ENCODE results near the gene EVPL.

Gene EVPL

DNA sequence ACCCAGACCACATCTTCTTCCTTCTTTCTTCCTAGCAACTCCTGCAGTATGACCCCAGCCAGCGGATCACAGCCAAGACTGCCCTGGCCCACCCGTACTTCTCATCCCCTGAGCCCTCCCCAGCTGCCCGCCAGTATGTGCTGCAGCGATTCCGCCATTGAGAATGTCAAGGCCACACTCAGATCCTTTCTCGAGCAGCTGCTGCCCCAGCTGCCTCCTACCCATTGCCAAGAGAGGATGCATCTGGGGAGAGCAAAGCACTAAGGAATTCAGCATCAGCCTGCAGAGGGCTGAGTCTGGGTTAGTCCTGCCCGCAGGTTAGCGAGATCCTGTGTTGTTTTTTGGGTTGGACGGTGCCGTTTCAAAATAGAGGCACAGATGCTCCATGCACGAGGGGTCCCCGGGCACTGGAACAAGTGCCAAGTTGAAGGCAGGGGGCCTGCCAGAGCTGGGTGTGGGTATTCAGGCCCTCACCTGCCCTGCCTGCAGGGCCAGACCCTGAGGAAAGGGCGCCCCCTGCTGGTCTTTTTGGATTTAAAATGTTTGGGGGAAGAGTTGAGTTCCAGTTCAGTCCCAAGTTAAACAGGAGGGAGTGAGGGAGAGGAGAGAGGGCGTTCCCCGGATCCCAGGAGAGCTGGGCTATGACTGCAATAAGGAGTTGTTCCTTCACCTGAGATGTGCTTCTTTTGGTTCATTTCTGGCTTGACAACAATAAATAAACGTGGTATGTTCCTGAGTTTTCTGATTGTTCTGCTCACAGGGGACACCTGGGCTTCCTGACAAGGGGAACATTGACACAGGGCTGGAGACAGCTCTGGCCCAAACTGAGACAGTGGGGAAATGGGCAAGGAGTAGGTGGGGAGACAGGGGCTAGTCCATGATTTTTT, 21.6 kb downstream of the EVPL start:
- peak; percentile 70 to 89 for DNase-seq
- TF ChIP-seq GATA1 (IDR thresholded peaks at IDR 0.05; ENCODE audit: low read depth, low read length) = no peak
- no peak for TF ChIP-seq POLR2A (IDR thresholded peaks at IDR 0.05; ENCODE audit: low read length)

DNA sequence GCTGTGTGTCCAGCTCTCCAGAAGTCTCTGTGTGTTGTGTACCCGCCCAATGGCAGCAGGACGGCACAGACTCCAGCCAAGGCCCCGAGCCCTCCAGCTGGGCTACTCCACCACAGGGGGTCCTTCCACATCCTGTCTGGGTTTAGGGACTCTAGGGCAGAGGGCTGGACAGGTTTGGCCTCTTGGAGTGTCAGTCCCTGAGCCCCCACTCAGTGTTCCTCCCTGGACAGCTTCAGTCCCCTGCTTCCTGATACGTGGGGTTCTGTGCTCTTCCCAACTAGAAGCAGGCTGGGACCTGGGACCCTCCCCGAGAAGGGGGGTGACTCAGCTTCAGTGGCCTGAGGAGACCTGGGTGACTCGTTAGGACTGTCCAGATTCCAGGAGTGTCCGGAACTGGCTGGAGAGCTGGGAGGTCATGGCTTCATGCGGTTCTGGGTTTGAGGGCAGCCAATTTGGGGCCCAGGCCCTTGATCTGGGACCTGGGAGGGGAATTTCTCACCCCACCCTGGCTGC, 22.3 kb downstream of the EVPL start:
- TF ChIP-seq POLR2A (IDR thresholded peaks at IDR 0.05; ENCODE audit: low read length) (no peak), GATA1 (IDR thresholded peaks at IDR 0.05; ENCODE audit: low read depth, low read length) (no peak)
- DNase-seq = no peak

DNA sequence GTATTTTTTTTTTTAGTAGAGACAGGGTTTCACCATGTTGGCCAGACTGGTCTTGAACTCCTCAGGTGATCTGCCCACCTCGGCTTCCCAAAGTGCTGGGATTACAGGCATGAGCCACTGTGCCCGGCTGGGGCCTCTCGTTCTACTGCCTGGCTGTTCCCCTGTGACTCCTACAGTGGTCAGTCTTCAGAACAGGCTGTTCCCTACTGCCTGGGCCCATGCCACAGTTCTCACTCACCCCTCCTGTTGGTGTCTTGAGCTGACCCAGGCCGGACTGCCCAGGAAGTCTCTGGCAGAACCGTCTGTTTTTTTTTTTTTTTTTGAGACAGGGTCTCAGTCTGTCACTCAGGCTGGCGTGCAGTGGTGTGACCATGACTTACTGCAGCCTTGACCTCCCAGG, 23.2 kb downstream of the EVPL start:
- no peak for DNase-seq
- TF ChIP-seq POLR2A (IDR thresholded peaks at IDR 0.05; ENCODE audit: low read length) (no peak), GATA1 (IDR thresholded peaks at IDR 0.05; ENCODE audit: low read depth, low read length) (no peak)

DNA sequence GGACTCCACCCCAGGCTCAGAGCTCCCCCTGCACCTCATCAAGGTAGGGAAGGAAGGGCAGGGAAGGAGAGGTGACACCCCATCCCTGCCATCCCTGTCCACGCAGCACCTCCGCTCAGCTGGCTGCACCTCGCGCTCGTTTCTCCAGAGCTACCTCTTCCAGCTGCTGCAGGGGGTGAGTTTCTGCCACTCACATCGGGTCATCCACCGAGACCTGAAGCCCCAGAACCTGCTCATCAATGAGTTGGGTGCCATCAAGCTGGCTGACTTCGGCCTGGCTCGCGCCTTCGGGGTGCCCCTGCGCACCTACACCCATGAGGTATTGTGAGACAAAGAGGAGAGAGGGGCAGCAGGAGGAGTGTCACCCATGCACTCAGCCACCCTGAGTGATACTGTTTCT, 25.0 kb downstream of the EVPL start:
- TF ChIP-seq GATA1 (IDR thresholded peaks at IDR 0.05; ENCODE audit: low read depth, low read length) = no peak
- no peak for TF ChIP-seq POLR2A (IDR thresholded peaks at IDR 0.05; ENCODE audit: low read length)
- DNase-seq = no peak

DNA sequence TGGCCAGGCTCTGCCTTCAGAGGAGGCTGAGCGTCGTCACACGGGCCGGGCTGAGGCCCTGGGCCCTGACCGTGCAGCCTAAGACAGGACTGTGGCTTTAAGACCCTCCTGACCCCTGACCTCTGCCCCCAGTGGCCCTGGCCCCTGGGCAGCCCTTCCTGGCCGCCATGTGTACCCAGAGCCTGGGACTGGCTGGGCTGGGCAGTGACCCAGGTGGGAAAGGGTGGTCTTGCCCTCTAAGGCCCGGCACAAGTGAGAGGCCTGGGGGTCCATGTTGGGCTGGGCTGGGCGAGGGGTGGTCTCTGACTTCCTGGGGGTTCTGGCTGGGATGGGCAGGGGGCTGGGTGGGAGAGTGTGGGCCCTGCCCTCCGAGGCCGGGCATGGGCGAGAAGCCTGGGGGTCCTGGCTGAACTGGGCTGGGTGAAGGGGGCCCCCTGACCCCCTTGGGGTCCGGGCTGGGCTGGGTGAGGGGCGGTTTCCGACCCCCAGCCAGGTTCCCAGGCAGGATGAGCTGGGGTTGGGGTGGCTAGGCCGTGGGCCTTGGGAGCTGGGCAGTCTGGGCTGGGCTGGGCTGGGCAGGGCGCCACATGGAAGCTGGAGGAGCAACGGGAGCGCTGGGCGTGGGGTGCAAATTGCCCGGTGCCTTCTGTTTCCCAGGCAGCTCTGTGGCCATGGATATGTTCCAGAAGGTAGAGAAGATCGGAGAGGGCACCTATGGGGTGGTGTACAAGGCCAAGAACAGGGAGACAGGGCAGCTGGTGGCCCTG, 26.2 kb downstream of the EVPL start, which contains the start of gene CDK3:
CDK3 (plus strand) TSS at position 101 of the 767 bp plus-strand sequence; CDS start at position 672, 571 bp downstream.
- no peak for TF ChIP-seq GATA1 (IDR thresholded peaks at IDR 0.05; ENCODE audit: low read depth, low read length)
- no peak for TF ChIP-seq POLR2A (IDR thresholded peaks at IDR 0.05; ENCODE audit: low read length)
- DNase-seq = no peak

DNA sequence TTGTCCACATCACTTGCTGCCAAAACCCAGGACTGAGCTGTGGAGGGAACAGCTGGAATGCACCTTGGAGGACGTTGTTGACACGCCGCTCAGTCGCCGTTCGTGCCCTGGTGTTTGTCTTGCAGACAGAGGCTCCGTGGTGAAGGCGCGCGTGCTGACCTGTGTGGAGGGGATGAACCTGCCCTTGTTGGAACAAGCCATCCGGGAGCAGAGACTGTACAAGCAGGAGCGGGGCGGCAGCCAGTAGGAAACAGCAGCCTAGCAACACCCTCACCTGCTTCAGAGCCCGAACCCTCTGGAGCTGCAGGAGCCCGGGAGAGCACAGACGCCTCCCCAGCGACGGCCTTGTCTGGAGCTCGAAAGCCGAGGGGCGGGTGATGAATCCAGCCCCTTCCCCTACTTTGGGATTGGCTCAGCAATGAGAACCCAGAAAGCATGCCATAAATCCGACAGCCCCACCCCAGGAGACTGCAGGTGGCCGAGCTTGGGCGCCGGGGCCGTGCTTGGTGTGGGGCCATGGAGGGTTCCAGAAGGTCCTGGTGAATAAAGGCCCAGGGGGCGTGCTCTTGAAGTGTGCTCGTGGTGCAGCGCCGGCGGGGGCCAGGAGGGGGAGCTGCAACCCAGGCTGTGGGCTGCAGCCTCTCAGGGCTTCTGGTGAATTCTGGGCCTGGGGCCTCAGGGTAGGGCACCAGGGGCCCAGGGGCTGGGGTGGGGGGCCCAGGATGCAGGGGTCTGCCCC, 26.9 kb downstream of the EVPL start:
- DNase-seq = peak; percentile 71 to 82
- TF ChIP-seq GATA1 (IDR thresholded peaks at IDR 0.05; ENCODE audit: low read depth, low read length) (no peak), POLR2A (IDR thresholded peaks at IDR 0.05; ENCODE audit: low read length) (no peak)

DNA sequence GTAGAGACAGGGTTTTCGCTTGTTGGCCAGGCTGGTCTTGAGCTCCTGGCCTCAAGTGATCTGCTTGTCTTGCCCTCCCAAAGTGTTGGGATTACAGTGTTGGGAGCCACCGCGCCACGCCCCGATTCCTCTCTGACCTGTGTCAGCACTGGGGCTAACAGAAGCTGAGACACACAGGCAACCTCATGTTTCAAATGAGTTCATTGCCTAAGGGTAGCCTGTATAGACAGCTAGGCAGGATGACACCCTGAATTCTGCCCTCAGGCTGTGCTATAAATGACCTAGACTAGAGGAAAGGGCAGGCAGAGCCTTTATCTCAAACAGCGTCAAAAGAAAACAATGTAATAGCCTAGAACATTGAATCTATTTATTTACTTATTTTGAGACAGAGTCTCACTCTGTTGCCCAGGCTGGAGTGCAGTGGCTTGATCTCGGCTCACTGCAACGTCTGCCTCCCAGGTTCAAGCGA, 28.7 kb downstream of the EVPL start:
- TF ChIP-seq POLR2A (IDR thresholded peaks at IDR 0.05; ENCODE audit: low read length) (no peak), GATA1 (IDR thresholded peaks at IDR 0.05; ENCODE audit: low read depth, low read length) (no peak)
- DNase-seq = no peak

DNA sequence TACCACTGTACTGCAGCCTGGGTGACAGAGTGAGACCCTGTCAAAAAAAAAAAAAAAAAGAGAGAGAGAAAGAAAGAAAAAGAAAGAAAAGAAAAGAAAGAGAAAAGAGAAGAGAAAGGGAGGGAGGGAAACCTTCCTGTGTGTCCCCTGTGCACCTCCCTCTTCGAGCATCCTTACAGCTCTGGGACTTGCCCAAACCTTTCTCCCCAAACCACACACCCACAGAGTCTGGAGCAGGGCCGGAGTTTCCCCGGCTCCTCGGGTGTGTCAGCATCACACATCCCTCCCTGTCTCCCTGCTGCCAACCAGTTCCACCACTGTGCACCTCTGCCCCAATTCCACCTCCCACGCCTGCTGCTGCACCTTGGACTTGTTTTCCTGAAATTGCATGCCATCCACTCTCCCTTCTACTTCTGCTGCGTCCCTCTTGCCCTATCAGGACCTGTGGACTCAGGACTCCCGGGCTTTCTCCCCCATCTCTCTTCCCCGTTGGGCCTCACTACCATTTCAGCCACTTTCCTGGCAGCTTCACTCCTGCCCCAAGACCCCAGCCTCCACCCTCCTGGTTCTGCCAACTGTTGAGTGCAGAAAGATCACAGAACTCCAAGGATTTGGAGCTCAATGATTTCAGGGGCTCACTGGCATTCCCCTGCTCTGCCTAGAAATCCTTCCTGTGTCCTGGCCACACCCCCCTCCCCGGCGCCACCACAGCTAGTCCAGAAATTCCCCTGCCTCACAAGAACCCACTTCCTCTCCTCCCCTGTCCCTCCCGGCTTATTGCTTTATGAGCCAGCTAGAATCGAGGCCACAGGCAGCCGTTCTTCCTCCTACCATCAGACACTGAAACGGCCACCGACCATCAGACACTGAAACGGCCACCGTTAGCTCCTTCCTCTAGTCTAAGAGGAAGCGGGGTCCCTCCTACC, 30.2 kb downstream of the EVPL start:
- TF ChIP-seq POLR2A (IDR thresholded peaks at IDR 0.05; ENCODE audit: low read length) = no peak
- TF ChIP-seq GATA1 (IDR thresholded peaks at IDR 0.05; ENCODE audit: low read depth, low read length) = no peak
- no peak for DNase-seq

DNA sequence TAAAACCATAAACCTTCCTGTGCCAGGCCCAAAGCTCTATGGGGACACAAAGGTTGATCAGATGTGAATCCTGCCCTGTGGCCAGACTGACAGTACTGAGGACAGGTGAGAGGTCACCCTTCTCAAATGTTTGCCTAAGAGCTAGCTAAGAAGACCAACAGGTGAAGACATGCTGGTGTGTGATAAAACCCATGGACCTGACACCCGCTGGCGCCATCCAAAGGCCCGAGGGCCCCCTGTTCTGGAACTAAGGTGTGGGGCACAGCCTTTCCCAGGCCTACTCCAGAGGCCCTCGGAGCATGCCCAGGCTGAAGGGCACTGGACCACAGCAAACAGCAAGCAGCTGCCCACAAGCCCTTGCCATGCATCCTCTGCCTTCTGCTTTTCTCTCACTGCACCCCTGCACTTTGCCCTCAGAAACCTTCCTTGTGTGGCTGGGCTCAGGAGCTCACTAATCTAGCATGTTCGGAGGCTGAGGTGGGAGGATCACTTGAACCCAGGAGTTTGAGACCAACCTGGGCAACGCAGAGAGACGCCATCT, 31.7 kb downstream of the EVPL start:
- TF ChIP-seq POLR2A (IDR thresholded peaks at IDR 0.05; ENCODE audit: low read length) (no peak), GATA1 (IDR thresholded peaks at IDR 0.05; ENCODE audit: low read depth, low read length) (no peak)
- DNase-seq = no peak

DNA sequence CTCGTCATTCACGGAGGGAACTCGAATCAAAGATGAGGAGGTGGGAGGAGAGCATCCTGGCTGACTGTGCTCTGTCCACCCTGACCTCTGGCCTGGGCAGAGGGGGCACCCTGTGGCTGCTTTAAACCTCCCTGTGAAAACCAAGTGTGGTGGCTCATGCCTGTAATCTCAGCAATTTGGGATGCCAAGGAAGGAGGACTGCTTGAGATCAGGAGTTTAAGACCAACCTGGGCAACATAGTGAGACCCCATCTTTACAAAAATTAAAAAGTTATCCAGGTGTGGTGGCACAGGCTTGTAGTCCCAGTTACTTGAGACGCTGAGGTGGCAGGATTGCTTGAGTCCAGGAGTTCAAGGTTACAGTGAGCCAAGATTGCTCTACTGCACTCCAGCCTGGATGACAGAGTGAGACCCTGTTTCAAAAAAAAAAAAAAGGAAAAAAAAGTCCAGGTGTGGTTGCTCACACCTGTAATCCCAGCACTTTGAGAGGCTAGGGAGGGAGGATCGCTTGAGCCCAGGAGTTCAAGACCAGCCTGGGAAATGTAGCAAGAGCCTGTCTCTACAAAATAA, 32.2 kb downstream of the EVPL start:
- no peak for DNase-seq
- TF ChIP-seq GATA1 (IDR thresholded peaks at IDR 0.05; ENCODE audit: low read depth, low read length) (no peak), POLR2A (IDR thresholded peaks at IDR 0.05; ENCODE audit: low read length) (no peak)

DNA sequence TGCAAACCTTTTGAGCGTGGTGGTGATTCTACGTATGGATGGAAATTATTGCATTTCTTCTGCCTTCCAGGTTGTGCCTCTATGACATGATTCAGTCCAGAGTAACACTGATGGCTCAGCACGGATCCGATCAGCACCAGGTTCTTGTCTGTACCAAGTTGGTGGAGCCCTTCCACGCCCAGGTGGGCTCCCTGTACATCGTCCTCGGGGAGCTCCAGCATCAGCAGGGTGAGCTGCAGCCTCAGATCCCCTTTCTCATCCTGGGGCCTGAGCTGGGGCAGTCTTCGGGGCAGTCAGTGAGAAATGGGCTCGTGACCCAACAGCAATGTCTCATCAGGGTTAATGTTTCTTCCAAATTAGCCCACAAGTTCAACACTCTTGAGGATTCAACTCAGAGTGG, 35.7 kb downstream of the EVPL start:
- no peak for DNase-seq
- TF ChIP-seq GATA1 (IDR thresholded peaks at IDR 0.05; ENCODE audit: low read depth, low read length) (no peak), POLR2A (IDR thresholded peaks at IDR 0.05; ENCODE audit: low read length) (no peak)

DNA sequence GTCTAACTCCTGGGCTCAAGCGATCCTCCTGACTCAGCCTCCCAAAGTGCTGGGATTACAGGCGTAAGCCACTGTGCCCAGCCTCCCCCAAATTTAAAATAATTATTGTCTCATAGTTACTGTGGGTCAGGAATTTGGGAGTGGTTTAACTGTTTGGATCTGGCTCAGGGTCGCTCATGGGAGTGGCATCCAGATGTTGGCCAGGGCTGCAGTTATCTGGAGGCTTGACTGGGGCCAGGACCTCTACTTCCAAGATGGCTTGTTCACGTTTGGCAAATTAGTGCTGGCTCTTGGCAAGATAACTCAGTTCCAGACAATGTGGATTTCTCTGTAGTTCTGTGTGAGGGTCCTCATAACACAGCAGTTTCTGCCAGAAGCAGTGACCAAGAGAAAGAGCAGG, 40.1 kb downstream of the EVPL start:
- DNase-seq = peak in 1 of 2 experiments; percentile 42
- TF ChIP-seq GATA1 (IDR thresholded peaks at IDR 0.05; ENCODE audit: low read depth, low read length) (no peak), POLR2A (IDR thresholded peaks at IDR 0.05; ENCODE audit: low read length) (no peak)
